Heart left ventricle (tissue), 13 donors: Measurements from ENCODE around the gene UBE2M.

Source experiments
- CTCF ChIP-seq, 12 donors: fragments of 200-600 bp; sonication (generic) in 4 of 12; IDR thresholded peaks; one replicate each; pipeline versions ENCODE4 v1.5.0 to v1.8.0; 2018 to 2022; ENCODE audit warnings: antibody characterized with exemption in 12 of 12, mild to moderate bottlenecking in 5 of 12
- POLR2A ChIP-seq, 2 donors: fragments of 450-650 bp; IDR thresholded peaks; one replicate each; pipeline ENCODE4 v1.6.1; 2017; ENCODE audit warnings: antibody characterized with exemption in 2 of 2, mild to moderate bottlenecking in 2 of 2, moderate library complexity in 2 of 2
- donor health status: ischemic (EF 13 %, LVEDD 7.1; RV severe dilation, severe dysfunction).
- donor health status: DM: no; HTN: yes; CAD: no.
- donor health status: DM: no; HTN: no; CAD: no.
- donor health status: ischemic (EF 25% LVEDD 6.9; RV normal size, moderate dysfunction).
- donor health status: ischemic (EF 25% LVEDD 5.7; RV mildly dilated, moderate dysfunction).
- donor health status: ischemic (EF 35%, LVEDD 5.7; RV mildly dilated, moderate dysfunction).
- donor health status: nonischemic (EF 11% LVEDD 7.7; RV severe dilation, severe dysfunction).
- donor health status: DM: yes; HTN: yes; CAD: no.
- donor health status: PGD.
- donor health status: ischemic (EF 29% LVEDD 5.4; RV normal size, mild dysfunction).
- donor health status: nonischemic (EF 23%, LVEDD 6.1; RV moderate dilation, normal function).

- TF ChIP-seq POLR2A (IDR thresholded peaks at IDR 0.05) (no peak), CTCF (IDR thresholded peaks at IDR 0.05) (no peak)
Measured at GRCh38 chr19:58522709-58523108, 35.7 kb downstream of the UBE2M start.
